Omental fat pad (tissue), 4 donors: ENCODE data around the gene SLC36A3. TPM values are rescaled to one million over a fixed set of nuclear protein-coding genes. Genes with fewer than 3 reads are reported as not detected.
"Not testable (repeated sequence)": the region's sequence is repeated elsewhere in the genome, so short reads cannot be mapped to it uniquely, and the experiment has no call there.

Source experiments
- ATAC-seq: fragments of 150-250 bp; one replicate; pipeline ENCODE4 v1.9.1; 2016; ENCODE audit warnings: mild to moderate bottlenecking, moderate library complexity; ENCODE audit not compliant: low FRiP score
- DNase-seq: peaks from one replicate; pipeline ENCODE4 v3.0.0-alpha.2; 2019; ENCODE audit warnings: low spot score
- total RNA-seq, 4 donors: library from RNA; depleted of rRNA; stranded (reverse); fragments of >200 nt; gene quantifications; one replicate each; pipeline ENCODE4 v1.1.0, GENCODE V29; 2016
- TF ChIP-seq, protein P1 (sequence below), 3 donors: fragments of 450-650 bp; IDR thresholded peaks; one replicate each; pipeline ENCODE4 v1.5.1; 2016 to 2017; ENCODE audit warnings: antibody characterized with exemption in 3 of 3, mild to moderate bottlenecking in 3 of 3, moderate library complexity in 2 of 3

The SLC36A3 gene
- total RNA-seq, 4 donors from 2014 or later, result not detected

DNA sequence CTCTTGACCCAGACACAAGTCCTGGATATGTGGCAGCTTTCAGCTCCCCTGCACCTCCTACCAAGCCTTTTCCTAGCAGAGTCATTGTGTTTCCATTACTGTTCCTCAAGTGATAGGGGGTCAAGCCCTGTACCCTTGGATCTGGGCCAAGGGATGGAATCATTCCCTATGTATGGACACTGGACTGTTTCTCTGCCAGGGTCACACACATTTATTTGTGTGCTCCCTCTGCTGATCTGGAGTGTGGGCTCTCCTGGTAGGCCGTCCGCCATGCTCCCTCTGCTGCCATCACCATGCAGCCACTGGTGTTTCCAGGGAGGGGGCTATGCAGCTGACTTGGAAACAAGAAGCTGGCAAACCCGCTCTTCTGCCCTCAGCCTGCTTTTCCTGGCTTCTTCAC, 41.0 kb downstream of the SLC36A3 start:
- ATAC-seq, result no peak
- TF ChIP-seq, protein P1, sequence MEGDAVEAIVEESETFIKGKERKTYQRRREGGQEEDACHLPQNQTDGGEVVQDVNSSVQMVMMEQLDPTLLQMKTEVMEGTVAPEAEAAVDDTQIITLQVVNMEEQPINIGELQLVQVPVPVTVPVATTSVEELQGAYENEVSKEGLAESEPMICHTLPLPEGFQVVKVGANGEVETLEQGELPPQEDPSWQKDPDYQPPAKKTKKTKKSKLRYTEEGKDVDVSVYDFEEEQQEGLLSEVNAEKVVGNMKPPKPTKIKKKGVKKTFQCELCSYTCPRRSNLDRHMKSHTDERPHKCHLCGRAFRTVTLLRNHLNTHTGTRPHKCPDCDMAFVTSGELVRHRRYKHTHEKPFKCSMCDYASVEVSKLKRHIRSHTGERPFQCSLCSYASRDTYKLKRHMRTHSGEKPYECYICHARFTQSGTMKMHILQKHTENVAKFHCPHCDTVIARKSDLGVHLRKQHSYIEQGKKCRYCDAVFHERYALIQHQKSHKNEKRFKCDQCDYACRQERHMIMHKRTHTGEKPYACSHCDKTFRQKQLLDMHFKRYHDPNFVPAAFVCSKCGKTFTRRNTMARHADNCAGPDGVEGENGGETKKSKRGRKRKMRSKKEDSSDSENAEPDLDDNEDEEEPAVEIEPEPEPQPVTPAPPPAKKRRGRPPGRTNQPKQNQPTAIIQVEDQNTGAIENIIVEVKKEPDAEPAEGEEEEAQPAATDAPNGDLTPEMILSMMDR (IDR thresholded peaks at IDR 0.05), result no peak
- no peak for DNase-seq

DNA sequence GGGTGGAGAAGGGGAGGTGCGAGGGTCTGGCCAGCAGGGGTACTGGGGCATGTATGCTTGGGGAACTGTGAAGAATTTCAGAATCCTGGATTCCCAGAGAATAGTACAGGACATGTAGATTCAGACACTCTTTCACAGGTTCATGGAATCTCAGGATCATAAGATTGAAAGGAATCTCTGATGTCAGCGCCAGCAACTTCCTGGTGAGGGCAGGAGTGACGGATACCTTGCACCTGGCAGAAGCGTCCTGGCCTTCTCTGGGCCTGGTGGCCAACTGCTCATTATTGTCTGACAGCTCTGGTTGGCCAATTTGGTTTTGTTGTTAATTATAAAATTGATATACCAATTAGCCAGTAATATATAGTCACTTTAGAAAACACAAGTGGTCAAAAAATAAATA, 43.6 kb downstream of the SLC36A3 start:
- no peak for DNase-seq
- TF ChIP-seq, protein P1 (IDR thresholded peaks at IDR 0.05), result no peak
- ATAC-seq, result no peak

DNA sequence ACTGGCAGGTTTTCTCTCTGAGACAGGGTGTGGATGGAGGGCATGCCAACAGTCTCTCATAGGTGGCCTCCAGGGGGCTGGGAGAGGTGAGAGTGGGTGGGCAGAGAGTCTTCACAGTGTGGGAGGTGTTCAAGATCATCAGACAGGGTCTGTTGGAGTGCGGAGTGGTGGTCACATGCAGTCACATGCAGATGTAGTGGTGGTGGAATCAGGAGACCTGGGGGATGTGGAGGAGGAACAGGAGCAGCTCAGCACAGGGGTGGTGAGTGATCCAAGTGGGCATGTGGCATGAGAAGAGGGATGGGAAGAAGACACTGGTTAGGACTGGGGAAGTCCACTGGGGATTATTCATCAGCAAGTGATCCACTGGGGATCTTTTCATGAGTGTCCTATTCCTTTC, 44.8 kb downstream of the SLC36A3 start:
- TF ChIP-seq, protein P1 (IDR thresholded peaks at IDR 0.05), result no peak
- DNase-seq, result no peak
- no peak for ATAC-seq

DNA sequence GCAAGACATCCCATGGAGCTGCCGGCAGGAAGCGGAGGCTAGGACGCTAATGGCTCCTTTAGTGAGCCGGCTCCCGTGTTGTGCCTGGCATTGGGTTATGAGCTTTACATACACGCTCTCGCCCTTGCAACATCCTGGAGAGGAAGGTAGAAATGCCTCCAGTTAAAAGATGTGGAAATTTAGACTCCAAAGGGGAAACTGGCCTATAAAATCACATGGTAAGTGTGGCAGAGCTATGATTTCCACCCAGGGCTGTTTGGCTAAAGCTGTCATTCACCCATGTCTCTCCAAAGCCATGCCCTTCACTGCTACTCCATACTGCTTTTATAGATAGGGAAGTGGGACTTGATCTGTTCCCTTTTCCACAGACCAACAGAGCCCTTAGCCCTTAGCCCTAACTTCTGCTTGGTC, 45.4 kb downstream of the SLC36A3 start:
- DNase-seq (no peak), ATAC-seq (no peak)
- TF ChIP-seq, protein P1 (IDR thresholded peaks at IDR 0.05), result no peak

DNA sequence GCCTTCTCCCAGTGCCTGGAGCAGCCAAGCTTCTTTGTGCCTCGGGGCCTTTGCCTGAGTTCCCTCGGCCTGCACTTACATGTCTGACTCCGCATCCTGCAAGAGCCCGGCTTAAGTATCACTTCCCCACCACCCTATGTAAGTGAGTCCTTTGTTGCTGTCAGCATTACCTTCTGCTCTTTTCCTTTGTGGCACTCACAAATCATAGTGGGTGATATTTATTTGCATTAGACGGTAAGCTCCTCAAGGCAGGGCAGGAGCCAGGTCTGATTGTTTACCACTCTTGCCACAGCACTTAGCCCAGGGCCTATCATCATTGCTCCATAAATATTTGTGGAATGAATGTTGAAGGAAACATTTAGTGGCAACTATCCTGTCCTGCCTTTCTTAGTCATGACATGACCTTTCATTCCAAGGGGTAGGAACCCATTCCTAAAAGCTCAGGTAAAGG, 45.8 kb downstream of the SLC36A3 start:
- ATAC-seq (no peak), DNase-seq (no peak)
- TF ChIP-seq, protein P1 (IDR thresholded peaks at IDR 0.05), result no peak

DNA sequence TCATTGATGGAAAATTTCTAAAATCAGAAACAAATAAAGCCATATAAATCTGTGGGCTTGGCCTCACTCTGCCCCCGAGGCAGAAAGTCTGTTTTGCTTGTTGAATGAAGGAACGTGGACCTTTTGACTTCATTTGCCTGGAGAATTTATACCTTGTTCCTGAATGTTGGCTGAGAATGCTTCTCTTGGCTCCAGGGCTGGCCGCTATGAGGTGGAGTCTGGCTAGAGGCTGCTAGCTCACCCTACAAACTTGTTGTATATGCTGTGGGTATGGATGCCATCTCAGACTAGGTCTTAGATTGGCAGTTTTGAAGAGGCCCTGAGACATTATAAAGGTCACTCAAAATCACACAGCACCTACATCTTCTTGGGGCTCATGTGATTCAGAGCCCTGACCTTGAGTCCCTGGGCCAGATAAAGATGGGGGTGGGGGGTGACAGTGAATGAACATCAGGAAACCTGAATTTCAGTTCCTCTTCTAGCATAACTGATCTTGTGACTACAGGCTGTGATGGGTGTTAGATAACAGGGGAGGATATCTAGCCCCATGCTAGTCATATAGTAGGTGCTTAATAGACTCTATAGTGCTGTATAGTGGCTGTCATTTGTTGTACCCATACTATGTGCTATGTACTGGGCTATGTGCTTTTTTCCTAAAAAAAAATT, 47.8 kb downstream of the SLC36A3 start:
- TF ChIP-seq, protein P1 (IDR thresholded peaks at IDR 0.05), result no peak
- ATAC-seq, result no peak
- no peak for DNase-seq

DNA sequence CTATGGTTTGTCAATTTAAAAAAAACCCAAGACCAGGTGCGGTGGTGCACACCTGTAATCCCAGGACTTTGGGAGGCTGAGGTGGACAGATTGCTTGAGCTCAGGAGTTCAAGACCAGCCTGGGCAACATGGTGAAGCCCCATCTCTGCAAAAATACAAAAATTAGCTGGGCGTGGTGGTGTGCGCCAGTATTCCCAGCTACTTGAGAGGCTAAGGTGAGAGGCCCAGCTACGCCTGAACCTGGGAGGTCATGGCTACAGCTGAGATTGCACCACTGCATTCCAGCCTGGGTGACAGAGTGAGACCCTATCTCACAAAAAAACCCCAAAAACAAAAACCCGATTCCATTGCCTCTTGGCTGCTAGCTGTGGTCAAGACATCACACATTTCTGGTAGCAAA, 48.6 kb downstream of the SLC36A3 start:
- ATAC-seq, DNase-seq: not testable (repeated sequence)
